GM10248 (cell line): ENCODE measurements around the gene FBXW2.

Experiments
- CTCF ChIA-PET: fragments of 300-600 bp; sonication (Branson Sonifier 250); formaldehyde crosslinking; extraction: SDS; loops from one replicate; lab custom pipeline; 2021; ENCODE audit warnings: antibody characterized with exemption; lab: Yijun Ruan, JAX
- POLR2A ChIA-PET: fragments of 350-650 bp; sonication (Branson Sonifier 250); formaldehyde crosslinking; extraction: SDS; loops from one replicate; lab custom pipeline; 2020; ENCODE audit warnings: antibody characterized with exemption; lab: Yijun Ruan, JAX
- DNase-seq: peaks from one replicate; pipeline ENCODE4 v3.0.0; 2012; ENCODE audit errors: extremely low spot score
- TF ChIP-seq, protein P1 (sequence below): IDR thresholded peaks from 2 replicates; pipeline ENCODE4 v1.5.1; 2012; ENCODE audit warnings: mild to moderate bottlenecking, low read depth; ENCODE audit errors: extremely low read depth, missing control alignments, control extremely low read depth

The FBXW2 gene

DNA sequence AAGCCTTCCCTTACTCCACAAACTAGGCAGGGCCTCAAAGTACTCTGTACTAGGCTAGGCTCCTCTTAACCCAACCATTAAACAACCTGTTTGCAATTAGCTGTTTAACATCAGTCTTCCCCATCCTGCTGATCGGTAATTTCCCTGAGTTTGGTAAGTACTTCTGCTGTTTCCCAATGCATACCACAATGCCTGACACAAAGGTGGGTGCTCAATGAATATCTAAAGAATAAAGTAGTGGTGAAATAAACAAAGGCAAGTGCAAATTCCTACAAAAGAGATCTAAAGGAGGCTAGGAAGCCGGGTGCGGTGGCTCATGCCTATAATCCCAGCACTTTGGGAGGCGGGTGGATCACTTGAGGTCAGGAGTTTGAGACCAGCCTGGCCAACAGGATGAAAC, 25.0 kb downstream of the FBXW2 start:
- DNase-seq, result no peak
- ChIA-PET CTCF (interaction anchor here (2.7 to 8.3 kb wide), 2 partner anchors 9 to 13 kb away, joined by 10 to 80 read pairs; no protein-coding TSS in a partner anchor), POLR2A (interaction anchor here (1.1 kb wide), 1 partner anchor 21 kb away, joined by 3 read pairs; no protein-coding TSS in a partner anchor)
- TF ChIP-seq, protein P1, sequence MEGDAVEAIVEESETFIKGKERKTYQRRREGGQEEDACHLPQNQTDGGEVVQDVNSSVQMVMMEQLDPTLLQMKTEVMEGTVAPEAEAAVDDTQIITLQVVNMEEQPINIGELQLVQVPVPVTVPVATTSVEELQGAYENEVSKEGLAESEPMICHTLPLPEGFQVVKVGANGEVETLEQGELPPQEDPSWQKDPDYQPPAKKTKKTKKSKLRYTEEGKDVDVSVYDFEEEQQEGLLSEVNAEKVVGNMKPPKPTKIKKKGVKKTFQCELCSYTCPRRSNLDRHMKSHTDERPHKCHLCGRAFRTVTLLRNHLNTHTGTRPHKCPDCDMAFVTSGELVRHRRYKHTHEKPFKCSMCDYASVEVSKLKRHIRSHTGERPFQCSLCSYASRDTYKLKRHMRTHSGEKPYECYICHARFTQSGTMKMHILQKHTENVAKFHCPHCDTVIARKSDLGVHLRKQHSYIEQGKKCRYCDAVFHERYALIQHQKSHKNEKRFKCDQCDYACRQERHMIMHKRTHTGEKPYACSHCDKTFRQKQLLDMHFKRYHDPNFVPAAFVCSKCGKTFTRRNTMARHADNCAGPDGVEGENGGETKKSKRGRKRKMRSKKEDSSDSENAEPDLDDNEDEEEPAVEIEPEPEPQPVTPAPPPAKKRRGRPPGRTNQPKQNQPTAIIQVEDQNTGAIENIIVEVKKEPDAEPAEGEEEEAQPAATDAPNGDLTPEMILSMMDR, result no peak

DNA sequence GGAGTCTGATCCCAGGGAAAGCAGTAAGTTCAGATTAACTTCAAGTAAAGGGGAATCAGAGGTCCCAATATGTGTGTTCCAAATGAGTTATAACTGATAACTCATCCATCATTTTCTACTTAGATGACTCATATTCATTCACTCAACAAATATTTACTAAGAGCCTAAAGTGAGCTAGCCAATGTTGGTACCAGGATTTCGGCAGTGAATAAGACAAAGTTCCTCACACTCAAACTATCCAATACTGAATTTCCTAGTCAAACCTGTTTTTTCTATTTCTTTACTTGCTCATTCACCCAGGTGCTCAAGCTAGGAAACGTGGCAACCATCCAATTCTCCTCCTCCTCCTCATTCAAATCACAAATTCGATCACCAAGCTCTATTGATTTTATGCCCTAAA, 25.8 kb downstream of the FBXW2 start:
- TF ChIP-seq, protein P1, result no peak
- CTCF ChIA-PET, result interaction anchor here (0.9 to 8.3 kb wide), 4 partner anchors 9 to 58 kb away, joined by 3 to 80 read pairs (median 6); no protein-coding TSS in a partner anchor
- POLR2A ChIA-PET, result no interaction called here
- DNase-seq, result no peak

DNA sequence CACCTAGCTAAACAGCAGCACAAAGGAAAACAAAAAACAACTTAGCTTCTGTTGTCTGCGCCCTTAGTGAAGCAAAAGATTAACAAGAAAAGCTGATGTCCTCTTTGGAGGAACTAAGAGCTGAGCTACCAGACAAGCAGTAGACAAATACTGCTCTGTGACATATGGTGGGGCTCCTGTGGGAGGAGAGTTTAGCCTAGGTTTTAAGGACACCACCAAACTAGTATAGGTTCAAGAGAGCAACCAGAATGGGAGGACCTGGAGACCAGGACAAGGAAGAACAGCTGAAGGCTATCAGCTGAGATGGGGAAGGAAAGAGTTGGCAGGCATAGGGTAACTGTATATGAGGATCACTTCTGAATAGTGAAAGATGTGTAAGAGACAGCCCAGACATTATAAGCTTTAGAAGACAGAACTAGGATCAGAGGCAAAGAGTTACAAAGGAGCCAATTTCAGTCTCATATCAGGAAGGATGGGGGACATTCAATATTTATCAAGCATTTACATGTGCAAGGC, 27.2 kb downstream of the FBXW2 start:
- POLR2A ChIA-PET, result no interaction called here
- CTCF ChIA-PET, result interaction anchor here (0.9 to 8.3 kb wide), 6 partner anchors 11 to 563 kb away, joined by 3 to 80 read pairs (median 4); no protein-coding TSS in a partner anchor
- TF ChIP-seq, protein P1, result no peak
- DNase-seq, result no peak

DNA sequence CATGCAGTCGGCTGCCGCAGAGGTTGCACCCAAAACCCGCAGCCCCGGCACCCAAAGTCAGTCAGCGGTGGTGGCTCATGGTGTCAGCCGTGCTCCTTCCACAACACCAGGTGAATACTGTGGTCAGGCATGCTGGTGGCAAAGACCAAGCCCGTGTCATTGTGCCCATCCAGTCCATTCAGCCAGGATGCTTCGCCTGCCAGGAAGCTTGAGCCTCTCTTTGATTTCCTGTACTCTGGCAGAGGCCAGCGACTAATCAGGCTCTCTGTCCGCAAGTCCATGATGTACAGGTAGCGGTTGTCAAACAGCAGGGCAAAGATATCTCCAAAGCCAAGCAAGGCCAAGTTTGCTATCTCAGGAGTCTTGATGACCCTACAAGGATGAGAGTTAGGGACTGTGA, 28.7 kb downstream of the FBXW2 start:
- CTCF ChIA-PET, result interaction anchor here (1.7 to 8.3 kb wide), 3 partner anchors 9 to 296 kb away, joined by 5 to 80 read pairs (median 12); no protein-coding TSS in a partner anchor
- no peak for DNase-seq
- POLR2A ChIA-PET, result no interaction called here
- TF ChIP-seq, protein P1, result no peak

DNA sequence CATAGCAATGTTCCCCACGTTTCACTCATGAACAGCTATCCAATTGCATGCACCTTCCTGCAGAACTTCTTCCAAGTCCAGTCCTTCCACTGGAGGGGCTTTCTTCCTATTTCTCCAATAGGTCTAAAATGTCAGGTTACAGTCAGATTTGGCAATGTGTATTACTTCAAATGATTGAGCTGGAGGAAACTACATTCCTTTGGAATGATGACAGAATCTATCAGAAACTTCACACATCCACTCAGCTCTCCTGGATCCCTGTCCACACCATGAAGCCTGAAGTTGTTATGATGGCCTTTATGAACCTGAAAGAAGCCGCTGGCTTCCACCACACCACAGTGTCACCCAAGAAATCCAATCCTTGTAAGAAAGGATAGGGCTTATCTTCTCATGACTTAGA, 32.2 kb downstream of the FBXW2 start:
- CTCF ChIA-PET, result interaction anchor here (0.8 to 1.4 kb wide), 4 partner anchors 11 to 178 kb away, joined by 3 to 6 read pairs (median 4); no protein-coding TSS in a partner anchor
- POLR2A ChIA-PET, result no interaction called here

DNA sequence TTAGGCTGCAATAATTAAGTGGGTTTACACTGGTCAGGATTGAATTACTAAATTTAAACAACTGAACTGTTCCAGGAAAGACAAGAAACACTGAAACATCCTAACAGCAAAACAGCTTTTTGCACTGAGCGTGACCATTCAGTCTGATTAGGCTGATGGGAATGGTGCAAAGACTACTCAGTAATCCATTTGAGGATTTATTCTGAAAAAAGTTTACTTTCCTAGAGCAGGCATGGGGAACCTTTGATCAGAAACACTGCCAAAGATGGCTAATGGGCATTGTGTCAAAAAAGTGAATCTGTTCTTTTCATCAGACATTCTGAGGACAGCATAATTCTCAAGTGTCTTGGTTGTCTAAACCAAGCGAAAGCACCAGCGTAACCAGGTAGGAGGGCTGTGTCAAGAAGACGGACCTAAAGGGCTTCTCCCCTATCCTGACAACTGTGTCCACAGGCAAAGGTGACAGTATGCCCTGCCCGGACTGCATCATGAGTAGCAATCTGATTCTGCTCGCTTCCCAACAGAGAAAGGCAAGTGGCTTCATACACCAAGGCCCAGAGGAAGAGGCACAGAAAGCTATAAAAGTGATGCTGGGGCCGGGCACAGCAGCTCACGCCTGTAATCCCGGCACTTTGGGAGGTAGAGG, 33.3 kb downstream of the FBXW2 start:
- TF ChIP-seq, protein P1, result no peak
- POLR2A ChIA-PET, result no interaction called here
- DNase-seq, result no peak
- CTCF ChIA-PET, result interaction anchor here (1.0 to 1.6 kb wide), 3 partner anchors 14 to 560 kb away, joined by 3 to 6 read pairs (median 5); no protein-coding TSS in a partner anchor

More for the DNA sequence above, 32.2 kb downstream of the FBXW2 start:
- no peak for DNase-seq
- TF ChIP-seq, protein P1, result no peak
